GM12891 (cell line): ENCODE measurements around the gene POP4.

Experiments
- PAX5 ChIP-seq: IDR thresholded peaks from 2 replicates; pipeline ENCODE4 v1.6.1; 2011; ENCODE audit warnings: low read length, moderate library complexity, mild to moderate bottlenecking; ENCODE audit not compliant: insufficient read depth, severe bottlenecking
- POLR2A ChIP-seq: IDR thresholded peaks from 2 replicates; pipeline ENCODE4 v1.6.1; 2011; ENCODE audit warnings: low read depth, low read length, control low read depth
- POLR2AphosphoS5 ChIP-seq: IDR thresholded peaks from 2 replicates; pipeline ENCODE4 v1.6.1; 2011; ENCODE audit warnings: low read depth, low read length, control low read depth
- SPI1 ChIP-seq: IDR thresholded peaks from 2 replicates; pipeline ENCODE4 v1.6.1; 2011; ENCODE audit warnings: low read depth, low read length, control low read depth
- TAF1 ChIP-seq: IDR thresholded peaks from 2 replicates; pipeline ENCODE4 v1.6.1; 2011; ENCODE audit warnings: low read depth, low read length, control low read depth

- no peak for TF ChIP-seq POLR2A
- no peak for TF ChIP-seq SPI1
- no peak for TF ChIP-seq POLR2AphosphoS5
- no peak for TF ChIP-seq TAF1
- no peak for TF ChIP-seq PAX5
These were observed 23.9 kb downstream of the POP4 start for GRCh38 chr19:29629836-29630534.
